ENCODE results near the gene SNRPB2.

SNRPB2 gene

DNA sequence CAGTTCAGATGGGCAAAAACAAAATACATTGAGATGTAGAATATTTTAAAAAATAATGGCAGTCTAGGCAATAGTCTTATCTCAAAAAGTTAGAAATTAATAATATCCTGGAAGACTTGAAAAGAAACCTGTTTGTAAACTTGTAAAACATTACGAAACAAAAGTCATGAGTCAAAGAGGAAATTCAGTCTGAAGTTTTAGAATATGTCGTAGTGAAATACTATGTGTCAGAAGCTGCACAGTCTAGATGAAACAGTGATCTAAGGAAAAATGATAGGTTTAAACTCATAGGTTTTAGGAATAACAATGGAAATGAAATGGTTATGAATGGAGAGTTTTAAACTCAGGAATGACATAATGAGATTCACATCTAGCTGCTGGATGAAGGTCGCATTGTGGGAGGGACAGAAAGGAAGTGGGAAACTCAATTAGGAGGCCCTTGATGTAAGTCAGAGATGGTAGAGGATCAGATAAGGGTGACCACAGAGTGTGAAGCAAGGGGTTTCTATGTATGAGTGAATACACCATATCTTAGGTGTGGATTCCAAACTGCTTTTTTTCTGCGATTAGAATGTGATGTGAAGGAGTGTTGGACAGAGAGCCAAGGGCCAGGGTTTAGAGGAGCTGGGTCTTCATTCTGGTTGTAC is 2.8 kb downstream of the SNRPB2 start:
- no peak for DNase-seq (ENCODE audit: low spot score)

DNA sequence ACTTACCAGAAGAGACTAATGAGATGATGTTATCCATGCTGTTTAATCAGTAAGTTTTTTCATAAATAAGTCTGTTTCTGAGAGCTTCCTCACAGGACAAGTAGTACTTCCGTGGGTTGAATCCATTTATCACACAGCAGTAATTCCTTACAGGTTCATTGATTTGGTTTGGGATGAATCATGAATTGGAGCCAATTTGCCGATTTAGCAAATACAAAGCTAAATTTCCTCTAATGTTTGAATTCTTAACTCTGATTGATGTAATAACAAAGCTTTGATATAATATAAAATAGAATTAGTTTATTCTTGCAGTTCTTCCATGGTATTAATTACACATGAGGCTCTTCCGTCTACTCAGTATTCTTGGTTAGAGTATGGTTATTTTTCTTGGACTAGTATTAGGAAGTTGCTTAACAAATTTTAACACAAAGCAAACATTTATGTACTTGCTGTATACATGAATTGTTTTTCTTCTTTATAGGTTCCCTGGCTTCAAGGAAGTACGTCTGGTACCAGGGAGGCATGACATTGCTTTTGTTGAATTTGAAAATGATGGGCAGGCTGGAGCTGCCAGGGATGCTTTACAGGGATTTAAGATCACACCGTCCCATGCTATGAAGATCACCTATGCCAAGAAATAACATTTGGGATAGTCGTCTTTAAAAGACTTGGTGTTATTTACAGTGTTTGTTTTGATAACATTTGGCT is 10.7 kb downstream of the SNRPB2 start:
- no peak for DNase-seq (ENCODE audit: low spot score)

DNA sequence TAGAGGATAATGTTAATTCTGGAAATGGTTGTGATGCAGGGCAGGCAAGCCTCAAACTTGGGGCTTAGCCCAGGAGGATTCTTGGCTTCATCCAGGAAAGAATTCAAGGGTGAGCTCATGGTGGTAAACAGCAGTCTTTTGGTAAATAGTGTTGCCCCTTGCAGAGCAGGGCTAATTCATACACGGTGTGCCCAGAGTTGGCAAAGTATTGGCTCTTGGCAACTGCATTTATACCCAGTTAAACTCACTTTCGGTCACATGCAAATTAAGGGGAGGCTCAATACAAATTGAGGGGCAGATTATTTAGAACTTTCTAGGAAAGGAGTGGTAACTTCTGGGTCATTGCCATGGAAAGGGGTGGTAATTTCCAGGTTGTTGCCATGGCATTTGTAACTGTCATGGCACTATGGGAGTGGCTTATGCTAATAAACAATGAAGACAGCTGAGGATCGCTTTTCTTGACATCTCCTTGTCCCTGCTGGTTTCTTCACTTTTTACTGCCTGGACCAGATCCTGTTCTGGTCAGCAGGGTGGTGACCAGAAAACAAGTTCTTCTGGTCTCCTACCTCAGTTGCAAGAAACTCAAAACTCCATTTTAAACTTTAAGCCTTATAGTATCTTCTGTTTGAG is 14.5 kb downstream of the SNRPB2 start:
- peak; percentile 29 for DNase-seq (ENCODE audit: low spot score)

DNA sequence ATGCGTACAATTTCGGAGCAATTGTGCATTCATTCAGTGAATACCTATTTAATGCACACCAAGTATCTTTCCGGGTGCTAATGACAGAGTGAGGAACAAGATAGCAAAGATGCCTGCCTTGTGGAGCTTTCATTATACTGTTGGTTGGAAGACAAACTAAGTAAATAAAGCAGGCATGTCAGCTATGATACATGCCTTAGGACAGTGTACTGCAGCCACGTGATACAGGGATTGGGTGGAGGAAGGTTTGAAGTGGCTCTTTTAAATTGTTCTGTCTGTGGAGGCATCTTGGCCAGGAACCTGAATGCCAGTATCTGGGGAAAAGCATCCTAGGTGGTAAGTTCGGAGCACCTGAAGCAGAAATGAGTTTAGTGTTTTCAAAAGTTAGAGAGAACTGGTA is 15.4 kb downstream of the SNRPB2 start:
- no peak for DNase-seq (ENCODE audit: low spot score)

DNA sequence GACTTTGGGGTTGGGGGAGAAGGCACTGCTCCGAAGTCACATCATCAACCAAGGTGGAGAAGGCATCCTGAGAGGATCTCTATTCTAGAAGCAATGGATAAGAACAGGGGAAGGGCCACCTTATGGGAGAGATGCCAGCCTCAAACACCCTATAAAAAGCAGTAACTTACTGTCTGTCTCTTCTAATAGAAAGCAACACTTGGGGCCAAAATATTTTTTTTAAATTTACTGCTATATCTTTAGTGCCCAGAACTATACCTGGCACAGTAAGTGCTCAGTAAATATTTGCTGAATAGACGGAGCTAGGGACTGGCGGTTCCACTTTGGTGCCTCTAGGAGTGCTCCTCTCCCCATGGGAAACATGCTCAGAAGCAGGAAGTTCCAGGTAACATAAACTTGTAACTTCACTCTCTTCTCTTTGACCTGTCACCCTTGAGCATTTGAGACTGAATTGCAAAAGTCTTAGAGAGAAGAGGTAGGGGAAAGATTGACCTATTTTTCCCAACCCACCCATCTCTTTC is 17.5 kb downstream of the SNRPB2 start:
- DNase-seq (ENCODE audit: low spot score), result no peak

DNA sequence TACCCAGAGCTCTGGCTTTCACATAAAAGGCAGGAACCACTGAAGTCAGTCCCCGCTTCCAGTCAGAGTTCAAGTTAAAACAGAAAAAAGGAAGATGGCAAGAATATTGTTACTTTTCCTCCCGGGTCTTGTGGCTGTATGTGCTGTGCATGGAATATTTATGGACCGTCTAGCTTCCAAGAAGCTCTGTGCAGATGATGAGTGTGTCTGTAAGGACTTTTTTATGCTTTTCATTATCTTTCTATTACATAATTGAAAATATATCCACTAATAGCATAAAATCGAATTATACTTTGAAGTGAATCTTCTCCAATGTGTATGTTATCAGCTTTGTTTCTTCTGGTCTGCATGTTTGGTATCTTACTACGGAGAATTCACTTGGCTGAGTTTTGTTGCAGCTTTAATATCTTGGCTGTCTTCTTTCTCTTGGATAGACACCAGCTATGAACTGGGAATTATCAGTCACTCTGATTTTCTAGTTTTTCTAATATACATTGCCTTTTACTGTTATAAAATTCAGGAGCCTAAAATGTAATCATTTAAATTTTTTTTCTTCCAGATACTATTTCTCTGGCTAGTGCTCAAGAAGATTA is 18.6 kb downstream of the SNRPB2 start, which contains the start of gene OTOR:
OTOR (plus strand) TSS at position 51 of the 593 bp plus-strand sequence; CDS start at position 95, 44 bp downstream.
- no peak for DNase-seq (ENCODE audit: low spot score)

DNA sequence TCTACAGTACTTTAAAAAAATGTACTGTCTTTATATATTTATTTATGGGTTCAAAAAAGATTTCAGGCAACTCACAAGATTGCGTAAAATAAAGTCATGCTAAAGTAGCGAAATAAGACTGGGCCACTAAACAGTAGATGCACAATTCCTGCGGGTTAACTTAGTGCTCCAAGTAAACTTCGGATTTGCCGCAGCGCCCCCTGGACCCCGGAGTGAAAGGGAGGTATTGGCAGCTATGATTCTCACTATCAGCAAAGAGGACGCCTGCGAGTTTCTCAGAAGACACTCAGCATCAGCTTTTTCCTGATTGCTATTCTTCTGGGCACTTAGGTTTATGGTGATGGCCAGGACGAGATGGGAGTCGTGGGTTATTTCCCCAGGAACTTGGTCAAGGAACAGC is 19.7 kb downstream of the SNRPB2 start:
- no peak for DNase-seq (ENCODE audit: low spot score)

DNA sequence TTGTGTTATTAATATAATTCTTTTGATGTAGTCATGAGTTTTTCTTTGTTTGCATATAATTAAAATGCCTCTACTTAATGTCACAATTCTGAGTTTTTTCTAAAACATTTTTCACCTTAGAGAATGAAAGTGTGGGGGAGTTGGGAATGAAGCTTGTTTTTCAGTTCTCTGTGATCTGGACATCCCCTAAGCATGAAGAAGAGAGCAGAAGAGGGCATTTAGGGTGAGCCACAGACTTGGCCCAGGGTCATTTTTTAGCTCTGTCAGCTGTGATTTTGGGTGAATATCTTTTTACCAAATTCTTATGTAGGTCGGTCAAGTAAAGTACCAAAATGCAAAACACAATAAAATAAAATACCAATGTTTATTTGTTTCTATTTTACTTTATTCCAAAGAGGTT is 22.3 kb downstream of the SNRPB2 start:
- DNase-seq (ENCODE audit: low spot score), result no peak

DNA sequence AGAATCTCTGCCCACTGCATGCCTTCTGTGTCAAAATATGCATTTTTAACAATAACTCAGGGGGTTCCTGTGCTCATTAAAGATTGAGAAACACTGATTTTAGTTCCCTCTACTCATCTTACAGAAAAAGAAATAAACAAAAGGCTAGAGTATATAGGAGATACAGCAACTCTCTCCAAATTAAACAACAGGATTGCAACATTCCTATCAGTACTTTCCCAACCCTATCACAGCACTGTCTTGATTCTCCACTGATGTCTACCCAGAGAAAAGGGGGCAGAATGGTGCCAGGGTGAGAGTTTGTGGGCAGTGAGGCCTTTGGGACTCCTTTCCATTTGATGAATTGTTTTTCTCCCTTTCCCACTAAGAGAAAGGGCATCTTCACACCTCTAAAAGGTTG is 23.1 kb downstream of the SNRPB2 start:
- no peak for DNase-seq (ENCODE audit: low spot score)

DNA sequence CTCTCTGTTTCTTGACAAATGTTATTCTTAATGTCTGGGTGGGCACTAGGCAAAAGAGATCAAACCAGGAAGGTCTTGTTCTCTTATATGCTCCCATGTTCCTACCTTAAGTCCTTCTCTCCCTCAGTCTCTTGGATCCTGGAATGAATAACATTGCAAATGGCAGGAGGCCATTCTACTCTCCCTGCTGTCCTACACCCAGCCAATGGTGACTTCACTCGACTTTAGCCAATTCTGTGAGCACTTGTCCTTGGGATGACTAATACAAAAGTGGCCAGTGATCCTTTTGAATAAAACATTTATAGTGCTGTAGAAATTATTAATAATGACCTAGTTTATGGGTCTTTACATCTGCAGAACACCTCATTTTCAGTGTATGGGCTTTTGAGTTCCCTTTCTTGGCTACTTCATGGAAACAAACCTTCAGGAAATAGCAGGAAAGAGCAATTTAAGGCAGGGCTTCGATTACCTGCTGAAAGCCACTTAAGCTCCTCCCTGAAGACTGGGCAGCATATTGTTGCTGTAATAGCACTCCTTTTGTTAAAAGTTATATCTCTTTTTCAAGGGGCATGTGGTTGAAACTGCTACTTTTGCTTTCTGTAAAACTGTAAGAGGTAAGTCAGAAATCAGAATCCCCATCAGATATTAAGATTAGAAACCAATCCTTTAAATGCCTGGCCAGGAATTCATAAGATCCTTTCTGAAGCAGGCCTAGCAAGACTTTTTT is 28.8 kb downstream of the SNRPB2 start:
- DNase-seq (ENCODE audit: low spot score), result no peak

DNA sequence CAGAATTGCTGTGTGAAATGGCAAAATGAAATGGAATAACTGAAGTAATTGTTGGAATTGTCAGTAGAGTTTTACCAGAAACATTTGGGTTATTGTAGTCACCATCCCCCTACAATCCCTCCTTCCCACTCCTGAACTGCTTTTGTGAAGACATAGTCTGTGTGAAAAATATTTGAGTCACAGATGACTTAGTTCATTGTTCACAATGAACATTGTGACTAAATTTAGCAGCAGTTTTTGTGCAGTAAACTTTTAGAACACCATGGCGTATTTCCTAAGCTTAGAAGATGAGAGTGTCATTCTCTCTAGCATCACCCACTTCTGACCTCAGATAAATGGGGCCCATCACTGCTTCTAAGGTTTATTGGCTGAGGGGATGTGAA is 29.3 kb downstream of the SNRPB2 start:
- no peak for DNase-seq (ENCODE audit: low spot score)

DNA sequence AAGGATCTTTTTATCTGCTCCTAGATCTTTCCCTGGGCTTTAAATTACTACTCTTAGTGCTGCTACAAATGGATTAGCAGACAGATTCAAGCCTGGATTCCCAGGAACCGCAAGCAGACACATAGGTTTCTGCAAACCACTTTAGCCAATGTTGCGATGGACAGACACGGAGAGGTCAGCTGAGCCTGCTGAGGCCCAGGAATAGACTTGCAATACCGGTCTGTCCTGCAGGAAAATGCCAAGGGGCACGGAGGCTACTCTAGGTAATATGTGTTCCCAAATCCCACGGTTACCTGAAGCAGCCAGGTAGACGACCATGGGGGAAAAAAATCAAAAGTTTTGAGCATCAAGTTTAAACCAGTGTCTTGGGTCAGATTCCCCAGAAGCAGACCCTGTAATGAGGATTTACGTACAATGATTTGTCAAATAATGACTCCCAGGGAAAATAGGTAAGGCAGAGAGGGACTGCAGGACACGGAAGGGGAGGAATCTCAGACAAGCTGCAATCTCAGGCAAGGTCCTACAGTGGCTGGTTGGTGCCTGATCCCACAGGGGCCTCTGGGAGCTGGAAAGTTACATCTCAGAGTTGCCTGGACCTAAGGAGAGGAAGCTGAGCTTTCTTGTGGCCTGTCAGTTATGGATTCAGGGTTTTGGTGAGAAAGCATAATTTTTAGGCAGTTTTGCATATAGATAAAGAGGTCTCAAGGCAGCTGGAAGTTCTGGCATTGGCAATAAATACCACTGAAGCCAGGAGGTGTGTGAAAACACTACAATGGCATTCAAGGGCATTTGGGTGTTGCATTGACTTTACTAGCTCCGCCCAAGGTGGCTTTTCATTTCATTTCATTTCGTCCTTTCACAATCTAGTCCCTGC is 30.8 kb downstream of the SNRPB2 start:
- DNase-seq (ENCODE audit: low spot score), result no peak

DNA sequence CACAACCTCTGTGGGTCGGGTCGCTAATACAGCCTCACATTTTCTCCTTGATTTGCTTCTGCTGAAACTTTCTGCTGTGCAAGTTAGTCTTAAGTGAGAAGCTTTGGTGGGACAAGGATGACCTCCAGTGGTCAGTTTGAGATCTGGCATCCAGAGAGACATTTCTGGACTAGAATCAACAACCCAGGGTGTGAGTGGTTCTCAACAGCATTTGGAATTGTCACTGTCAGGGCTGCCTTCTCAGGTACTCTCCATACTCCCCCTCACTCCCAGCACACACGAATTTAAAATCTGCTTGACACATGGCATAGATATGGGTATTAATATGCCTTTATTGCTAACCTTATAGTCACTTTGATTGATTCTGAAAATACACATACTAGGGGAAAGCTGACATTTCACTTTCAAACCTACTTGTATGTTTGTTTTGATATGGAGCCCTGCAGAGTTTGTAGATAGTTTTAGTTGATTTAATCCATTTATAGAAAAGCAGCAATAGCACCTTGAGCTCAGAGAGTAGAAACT is 31.5 kb downstream of the SNRPB2 start:
- DNase-seq (ENCODE audit: low spot score), result peak; percentile 78

DNA sequence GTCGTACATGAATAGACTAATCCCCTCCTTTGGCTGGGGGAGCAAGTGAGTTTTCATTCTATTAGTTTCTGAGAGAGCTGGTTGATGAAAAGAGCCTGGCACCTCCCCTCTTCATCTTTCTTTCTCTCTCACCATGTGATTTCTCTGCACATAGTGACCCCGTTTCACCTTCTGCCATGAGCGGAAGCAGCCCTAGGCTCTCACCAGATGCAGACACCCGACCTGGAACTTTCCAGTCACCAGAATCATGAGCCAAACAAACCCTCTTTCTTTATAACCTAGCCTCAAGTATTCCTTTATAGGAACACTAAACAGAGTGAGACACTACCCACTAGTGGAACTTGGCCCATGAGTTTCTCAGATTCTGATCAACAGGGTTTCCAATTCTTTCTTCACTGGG is 34.7 kb downstream of the SNRPB2 start:
- no peak for DNase-seq (ENCODE audit: low spot score)

DNA sequence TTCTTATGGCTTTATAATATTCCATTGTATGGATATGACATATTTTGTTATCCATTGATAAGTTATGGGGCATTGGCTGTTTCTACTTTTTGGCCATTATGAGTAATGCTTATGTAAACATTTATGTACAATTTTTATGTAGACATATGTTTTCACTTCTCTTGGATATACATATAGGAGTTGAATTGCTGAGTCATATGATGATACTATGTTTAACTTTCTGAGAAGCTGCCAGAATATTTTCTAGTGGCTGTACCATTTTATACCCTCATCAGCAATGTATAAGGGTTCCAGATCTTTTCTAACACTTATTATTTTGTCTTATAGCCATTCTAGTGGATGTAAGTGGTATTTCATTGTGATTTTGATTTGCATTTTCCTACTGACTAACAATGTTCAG is 41.4 kb downstream of the SNRPB2 start:
- DNase-seq (ENCODE audit: low spot score), result no peak

DNA sequence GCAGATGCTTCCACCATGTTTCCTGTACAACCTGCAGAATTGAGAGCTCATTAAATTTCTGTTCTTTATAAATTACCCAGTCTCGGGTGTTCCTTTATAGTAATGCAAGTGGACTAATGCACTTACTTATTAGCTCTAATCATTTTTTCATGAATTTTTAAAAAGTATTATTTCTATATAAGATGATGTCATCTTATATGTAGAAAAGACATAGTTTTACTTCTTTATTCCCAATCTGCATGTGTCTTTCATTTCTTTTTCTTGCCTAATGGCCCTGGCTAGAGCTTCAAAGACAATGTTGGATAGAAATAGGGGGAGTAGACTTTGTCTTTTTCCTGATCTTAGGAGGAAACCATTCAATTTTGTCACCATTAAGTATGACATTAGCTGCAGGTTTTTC is 46.1 kb downstream of the SNRPB2 start:
- no peak for DNase-seq (ENCODE audit: low spot score)

DNA sequence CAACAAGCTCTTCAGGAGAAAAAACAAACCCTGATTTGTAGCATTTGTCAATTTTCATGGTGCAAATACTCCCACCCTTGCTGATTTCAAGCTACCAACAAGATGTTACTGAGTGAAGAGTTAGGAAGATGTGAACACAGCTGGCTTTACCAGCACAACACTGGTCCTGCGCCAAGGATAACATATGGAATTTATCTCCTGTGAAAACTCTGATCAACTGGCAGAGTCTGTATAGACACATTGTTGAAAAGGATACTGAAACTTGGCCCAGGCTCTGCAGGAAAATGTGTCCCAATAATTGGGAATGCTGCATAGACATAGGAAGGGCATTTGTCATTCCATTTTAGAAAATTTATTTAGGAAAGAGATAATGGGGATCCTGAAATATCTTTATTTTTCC is 47.3 kb downstream of the SNRPB2 start:
- DNase-seq (ENCODE audit: low spot score), result no peak

DNA sequence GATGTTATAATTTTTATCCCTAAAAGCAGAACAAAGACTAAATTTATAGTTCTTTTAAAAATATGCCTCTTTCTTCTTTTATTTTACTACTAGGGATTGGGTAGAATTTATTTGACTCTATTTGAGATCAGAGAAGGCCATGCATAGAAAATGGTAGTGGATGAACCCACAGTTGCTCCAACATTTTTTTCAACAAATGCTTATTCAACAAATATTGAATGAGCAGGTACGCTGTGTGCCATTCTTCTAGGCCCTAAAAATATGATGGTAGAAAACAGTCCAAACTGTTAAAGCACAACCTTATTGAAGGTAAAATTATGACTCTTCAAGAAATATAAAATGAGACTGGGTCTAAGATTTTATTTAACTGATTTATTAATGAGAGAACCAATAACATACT is 48.3 kb downstream of the SNRPB2 start:
- no peak for DNase-seq (ENCODE audit: low spot score)

DNA sequence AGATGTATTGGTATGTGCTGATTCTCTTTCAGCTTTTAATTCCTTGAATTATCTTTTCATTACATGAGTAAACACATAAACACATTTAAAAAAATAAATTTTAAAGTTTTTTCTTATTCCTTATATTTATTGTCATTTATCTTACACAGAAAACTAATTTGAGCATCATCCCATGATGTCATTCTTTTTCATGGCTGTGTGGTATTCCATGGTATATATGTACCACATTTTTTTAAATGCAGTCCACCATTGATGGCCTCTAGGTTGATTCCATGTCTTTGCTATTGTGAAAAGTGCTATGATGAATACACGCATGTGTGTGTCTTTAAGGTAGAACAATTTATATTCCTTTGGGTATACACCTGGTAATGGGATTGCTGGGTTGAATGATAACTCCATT is 51.7 kb downstream of the SNRPB2 start:
- no peak for DNase-seq (ENCODE audit: low spot score)

DNA sequence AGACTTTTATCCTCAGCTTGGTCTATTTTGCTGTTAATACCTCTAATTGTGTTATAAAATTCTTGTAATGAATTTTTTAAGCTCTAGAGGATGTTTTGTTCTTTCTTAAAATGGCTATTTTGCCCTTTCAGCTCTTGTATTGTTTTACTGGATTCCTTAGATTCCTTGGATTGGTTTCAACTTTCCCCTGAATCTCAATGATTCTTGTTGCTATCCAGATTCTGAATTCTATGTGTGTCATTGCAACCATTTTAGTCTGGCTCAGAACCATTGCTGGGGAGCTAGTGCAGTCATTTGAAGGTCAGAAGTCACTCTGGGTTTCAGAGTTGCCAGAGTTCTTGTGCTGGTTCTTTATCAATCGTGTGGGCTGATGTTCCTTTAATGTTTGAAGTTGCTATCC is 55.4 kb downstream of the SNRPB2 start:
- no peak for DNase-seq (ENCODE audit: low spot score)

Measured in globus pallidus (tissue), 1 donor.